ENCODE measurements around the gene BRIP1. TPM values are rescaled to one million over a fixed set of nuclear protein-coding genes. Genes with fewer than 3 reads are reported as not detected.

Gene BRIP1
- total and polyA plus RNA-seq, 9 of the 15 experiments (the other 6 are each of a cell fraction or from before 2014, with no cell fraction given), result 2.4 to 17.5 (median 11.2) TPM

DNA sequence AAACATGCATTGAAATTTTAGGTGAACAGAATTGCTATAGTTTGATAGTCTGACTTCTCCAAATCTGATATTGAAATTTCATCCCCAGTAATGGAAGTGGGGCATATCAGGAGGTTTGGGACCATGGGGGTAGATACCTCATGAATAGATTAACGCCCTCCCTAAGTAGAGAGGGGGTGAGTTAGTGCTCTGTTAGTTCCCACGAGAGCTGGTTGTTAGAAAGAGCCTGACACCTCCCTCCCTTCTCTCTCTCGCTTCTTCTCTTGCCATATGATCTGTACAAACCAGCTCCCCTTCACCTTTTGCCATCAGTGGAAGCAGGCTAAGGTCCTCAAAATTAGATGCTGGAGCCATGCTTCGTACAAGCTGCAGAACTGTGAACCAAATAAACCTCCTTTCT lies 78.8 kb downstream of the BRIP1 start:
- Histone ChIP-seq H3K27me3 (ENCODE audit: control insufficient read depth in 2 of 2, insufficient read depth in 2 of 2, low read length in 2 of 2) (no peaks in the 10 kb centered on the region), H3K79me2 (ENCODE audit: control insufficient read depth, insufficient read depth, low read length) (no peaks in the 10 kb centered on the region), H3K36me3 (ENCODE audit: control insufficient read depth, insufficient read depth, low read length) (peaks cover 16% of the 10 kb centered on the region; the same call in 1 of the 3 replicates), H3K9me1 (ENCODE audit: control insufficient read depth, insufficient read depth, low read length) (no peaks in the 10 kb centered on the region), H3K4me3 (no peak overlapping the region), H2AFZ (ENCODE audit: low read depth, low read length) (no peak overlapping the region), H3K4me1 (replicated peaks in 1 of 2; ENCODE audit: control insufficient read depth in 2 of 2, insufficient read depth in 2 of 2, low read length in 2 of 2) (no peaks in the 10 kb centered on the region), H3K9me3 (replicated peaks; ENCODE audit: control insufficient read depth, insufficient read depth, low read depth, low read length) (no peaks in the 10 kb centered on the region), H3K9ac (ENCODE audit: insufficient read depth in 1 of 2, low read depth in 2 of 2, low read length in 2 of 2) (no peak overlapping the region), H4K20me1 (replicated peaks; ENCODE audit: control insufficient read depth, insufficient read depth, low read length) (no peaks in the 10 kb centered on the region), H3K4me2 (ENCODE audit: insufficient read depth, low read length) (no peak overlapping the region), H3K27ac (ENCODE audit: extremely low read depth, low read depth, low read length) (no peak overlapping the region)
- TF ChIP-seq ARID3B (CRISPR knock-in tag; IDR thresholded peaks at IDR 0.05; ENCODE audit: borderline replicate concordance) (no peak), ZBTB11 (CRISPR knock-in tag; IDR thresholded peaks at IDR 0.05) (peak in 1 of 3 experiments; percentile 86; a peak in 2 of 6 replicates)
- in situ Hi-C loops (cut with MboI) (no loop called here), intact Hi-C loops (cut with micrococcal nuclease) (no loop called here)
- no peak for FAIRE-seq
- CTCF ChIA-PET (ENCODE audit: low intra/inter-chr PET ratio), result interaction anchor here (0.5 kb wide), 1 partner anchor 46 kb away, joined by 3 read pairs; no protein-coding TSS in a partner anchor
- POLR2A ChIA-PET, result no interaction called here
- no TSS peak for BruUV-seq (replicated peaks)
- no peak for ATAC-seq
- 78% methylated on average over 4 of the region's 4 CpGs for WGBS (ENCODE audit: insufficient coverage, low coverage, missing lambda C conversion rate)
- no peak for DNase-seq (ENCODE audit: extremely low read depth in 1 of 4, low spot score in 3 of 4)
